Measurements from ENCODE around the gene FETUB.

GRCh38 chr3:186593862-186594261 is 46.3 kb upstream of the FETUB start:
- TF ChIP-seq, protein P1, sequence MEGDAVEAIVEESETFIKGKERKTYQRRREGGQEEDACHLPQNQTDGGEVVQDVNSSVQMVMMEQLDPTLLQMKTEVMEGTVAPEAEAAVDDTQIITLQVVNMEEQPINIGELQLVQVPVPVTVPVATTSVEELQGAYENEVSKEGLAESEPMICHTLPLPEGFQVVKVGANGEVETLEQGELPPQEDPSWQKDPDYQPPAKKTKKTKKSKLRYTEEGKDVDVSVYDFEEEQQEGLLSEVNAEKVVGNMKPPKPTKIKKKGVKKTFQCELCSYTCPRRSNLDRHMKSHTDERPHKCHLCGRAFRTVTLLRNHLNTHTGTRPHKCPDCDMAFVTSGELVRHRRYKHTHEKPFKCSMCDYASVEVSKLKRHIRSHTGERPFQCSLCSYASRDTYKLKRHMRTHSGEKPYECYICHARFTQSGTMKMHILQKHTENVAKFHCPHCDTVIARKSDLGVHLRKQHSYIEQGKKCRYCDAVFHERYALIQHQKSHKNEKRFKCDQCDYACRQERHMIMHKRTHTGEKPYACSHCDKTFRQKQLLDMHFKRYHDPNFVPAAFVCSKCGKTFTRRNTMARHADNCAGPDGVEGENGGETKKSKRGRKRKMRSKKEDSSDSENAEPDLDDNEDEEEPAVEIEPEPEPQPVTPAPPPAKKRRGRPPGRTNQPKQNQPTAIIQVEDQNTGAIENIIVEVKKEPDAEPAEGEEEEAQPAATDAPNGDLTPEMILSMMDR (IDR thresholded peaks at IDR 0.05; ENCODE audit: insufficient read depth, low read length) = no peak
- TF ChIP-seq POLR2AphosphoS5 (IDR thresholded peaks at IDR 0.05; ENCODE audit: low read depth) (no peak), REST (IDR thresholded peaks at IDR 0.05; ENCODE audit: insufficient replicate concordance, low read depth) (no peak)
